ENCODE measurements around the gene NEB.

NEB gene, protein sequence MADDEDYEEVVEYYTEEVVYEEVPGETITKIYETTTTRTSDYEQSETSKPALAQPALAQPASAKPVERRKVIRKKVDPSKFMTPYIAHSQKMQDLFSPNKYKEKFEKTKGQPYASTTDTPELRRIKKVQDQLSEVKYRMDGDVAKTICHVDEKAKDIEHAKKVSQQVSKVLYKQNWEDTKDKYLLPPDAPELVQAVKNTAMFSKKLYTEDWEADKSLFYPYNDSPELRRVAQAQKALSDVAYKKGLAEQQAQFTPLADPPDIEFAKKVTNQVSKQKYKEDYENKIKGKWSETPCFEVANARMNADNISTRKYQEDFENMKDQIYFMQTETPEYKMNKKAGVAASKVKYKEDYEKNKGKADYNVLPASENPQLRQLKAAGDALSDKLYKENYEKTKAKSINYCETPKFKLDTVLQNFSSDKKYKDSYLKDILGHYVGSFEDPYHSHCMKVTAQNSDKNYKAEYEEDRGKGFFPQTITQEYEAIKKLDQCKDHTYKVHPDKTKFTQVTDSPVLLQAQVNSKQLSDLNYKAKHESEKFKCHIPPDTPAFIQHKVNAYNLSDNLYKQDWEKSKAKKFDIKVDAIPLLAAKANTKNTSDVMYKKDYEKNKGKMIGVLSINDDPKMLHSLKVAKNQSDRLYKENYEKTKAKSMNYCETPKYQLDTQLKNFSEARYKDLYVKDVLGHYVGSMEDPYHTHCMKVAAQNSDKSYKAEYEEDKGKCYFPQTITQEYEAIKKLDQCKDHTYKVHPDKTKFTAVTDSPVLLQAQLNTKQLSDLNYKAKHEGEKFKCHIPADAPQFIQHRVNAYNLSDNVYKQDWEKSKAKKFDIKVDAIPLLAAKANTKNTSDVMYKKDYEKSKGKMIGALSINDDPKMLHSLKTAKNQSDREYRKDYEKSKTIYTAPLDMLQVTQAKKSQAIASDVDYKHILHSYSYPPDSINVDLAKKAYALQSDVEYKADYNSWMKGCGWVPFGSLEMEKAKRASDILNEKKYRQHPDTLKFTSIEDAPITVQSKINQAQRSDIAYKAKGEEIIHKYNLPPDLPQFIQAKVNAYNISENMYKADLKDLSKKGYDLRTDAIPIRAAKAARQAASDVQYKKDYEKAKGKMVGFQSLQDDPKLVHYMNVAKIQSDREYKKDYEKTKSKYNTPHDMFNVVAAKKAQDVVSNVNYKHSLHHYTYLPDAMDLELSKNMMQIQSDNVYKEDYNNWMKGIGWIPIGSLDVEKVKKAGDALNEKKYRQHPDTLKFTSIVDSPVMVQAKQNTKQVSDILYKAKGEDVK (N-terminal part only)

GRCh38 chr2:151733771-151734672, at the start of gene NEB:
NEB (minus strand) TSS chr2:151734476; CDS start chr2:151733156, 1,320 bp downstream.
- DNase-seq (ENCODE audit: low read depth) = no peak

DNA sequence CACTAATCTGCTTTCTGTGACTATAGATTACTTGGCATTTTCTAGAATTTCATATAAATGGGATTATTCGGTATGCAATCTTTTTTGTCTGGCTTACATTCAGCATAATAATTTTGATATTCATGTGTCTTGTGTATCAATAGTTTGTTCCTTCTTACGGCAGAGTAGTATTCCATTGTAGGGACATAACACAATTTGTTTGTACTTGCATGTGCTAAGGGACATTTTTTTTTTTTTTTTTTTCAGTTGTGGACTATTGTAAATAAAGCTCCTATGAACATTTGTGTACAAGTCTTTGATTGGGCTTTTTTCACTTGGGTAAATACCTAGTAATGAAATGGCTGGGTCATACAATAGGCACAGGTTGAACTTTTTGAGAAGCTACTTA, 48.9 kb upstream of the NEB start:
- no peak for DNase-seq (ENCODE audit: low read depth)

DNA sequence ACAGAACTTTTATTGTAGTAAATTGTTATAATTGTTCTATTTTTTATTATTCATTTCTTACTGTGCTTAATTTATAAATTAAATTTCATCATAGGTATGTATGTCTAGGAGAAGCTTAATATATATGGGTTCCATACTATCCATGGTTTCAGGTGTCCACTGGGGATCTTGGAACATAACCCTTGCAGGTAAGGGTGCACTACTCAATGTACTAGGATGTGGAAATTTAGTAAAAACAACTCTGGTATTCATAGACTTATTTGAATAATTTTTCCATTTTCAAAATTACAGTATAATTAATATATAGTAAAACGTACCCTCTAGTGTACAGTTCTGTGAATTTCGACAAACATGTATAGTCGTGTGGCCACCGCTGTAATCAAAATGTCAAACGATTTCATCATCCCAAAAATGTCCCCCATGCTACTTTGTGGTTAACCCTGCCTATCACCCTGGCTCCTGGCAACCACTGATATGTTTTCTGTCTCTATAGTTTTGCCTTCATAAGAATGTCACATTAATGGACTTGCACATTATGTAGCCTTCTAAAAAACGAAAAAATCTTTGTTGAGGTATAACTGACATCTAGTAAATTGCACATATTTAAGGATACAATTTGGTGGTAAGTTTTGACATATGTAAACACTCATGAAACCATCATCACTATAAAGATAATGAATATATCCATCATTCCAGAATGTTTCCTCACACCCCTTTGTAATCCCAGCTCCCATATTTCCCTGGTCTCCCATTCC, 48.3 kb upstream of the NEB start:
- no peak for DNase-seq (ENCODE audit: low read depth)

- DNase-seq (ENCODE audit: low read depth) = no peak
These were observed 47.4 kb upstream of the NEB start for GRCh38 chr2:151781642-151782041.

GRCh38 chr2:151780938-151781337, 46.7 kb upstream of the NEB start:
- no peak for DNase-seq (ENCODE audit: low read depth)

- no peak for DNase-seq (ENCODE audit: low read depth)
These were observed 43.7 kb upstream of the NEB start for GRCh38 chr2:151777935-151778334.

DNA sequence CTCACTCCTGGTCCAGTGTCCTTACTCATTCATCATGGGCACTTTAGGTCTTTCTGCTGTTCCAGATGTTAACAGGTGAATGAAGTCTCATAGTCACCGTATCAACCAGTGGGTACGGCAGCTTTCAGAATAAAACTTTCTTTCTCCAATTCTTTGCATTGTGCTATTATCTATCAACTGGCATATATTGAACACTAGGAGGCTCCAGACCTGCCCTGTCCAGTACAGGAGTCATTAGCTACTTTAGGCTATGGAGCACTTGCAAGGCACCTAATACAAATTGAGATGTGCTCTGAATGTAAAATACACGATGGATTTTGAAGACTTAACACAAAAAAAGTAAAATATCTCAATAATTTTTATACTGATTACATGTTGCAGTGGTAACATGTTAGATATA, 43.2 kb upstream of the NEB start:
- no peak for DNase-seq (ENCODE audit: low read depth)

DNA sequence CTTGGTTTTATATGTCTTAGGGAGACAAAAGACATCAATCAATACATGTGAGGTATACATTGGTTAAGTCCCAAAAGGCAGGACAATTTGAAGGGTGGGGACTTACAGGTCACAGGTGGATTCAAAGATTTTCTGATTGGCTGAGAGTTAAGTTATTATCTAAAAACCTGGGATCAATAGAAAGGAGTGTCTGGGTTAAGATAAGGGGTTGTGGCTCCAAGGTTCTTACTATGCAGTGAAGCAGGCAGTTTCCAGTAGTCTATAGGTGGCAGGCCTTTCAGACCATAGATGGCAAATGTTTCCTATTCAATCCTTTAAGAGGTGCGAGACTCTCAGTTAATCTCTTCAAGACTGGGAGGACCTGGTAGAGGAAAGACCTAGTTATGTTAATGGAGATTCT, 42.1 kb upstream of the NEB start:
- DNase-seq (ENCODE audit: low read depth) = no peak

GRCh38 chr2:151775057-151775740, 40.9 kb upstream of the NEB start:
- no peak for DNase-seq (ENCODE audit: low read depth)

DNA sequence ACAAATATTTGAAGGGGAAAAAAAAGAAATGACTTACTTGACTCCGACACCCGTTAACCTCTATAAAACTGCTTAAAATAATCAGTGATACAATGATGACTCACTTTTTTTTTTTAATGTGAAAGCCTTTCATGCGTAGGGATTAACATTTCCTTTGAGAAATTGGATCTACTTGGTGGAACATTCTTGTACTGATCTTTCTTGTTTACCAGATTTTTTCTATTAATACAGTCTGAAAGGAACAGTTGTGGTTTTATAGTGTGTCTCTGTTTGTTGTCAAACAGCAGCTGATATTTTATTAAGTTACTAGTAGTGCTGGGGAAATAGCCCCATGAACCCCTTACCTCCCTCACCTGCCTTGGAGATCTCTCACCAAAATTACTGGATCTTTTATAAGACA, 40.2 kb upstream of the NEB start:
- no peak for DNase-seq (ENCODE audit: low read depth)

DNA sequence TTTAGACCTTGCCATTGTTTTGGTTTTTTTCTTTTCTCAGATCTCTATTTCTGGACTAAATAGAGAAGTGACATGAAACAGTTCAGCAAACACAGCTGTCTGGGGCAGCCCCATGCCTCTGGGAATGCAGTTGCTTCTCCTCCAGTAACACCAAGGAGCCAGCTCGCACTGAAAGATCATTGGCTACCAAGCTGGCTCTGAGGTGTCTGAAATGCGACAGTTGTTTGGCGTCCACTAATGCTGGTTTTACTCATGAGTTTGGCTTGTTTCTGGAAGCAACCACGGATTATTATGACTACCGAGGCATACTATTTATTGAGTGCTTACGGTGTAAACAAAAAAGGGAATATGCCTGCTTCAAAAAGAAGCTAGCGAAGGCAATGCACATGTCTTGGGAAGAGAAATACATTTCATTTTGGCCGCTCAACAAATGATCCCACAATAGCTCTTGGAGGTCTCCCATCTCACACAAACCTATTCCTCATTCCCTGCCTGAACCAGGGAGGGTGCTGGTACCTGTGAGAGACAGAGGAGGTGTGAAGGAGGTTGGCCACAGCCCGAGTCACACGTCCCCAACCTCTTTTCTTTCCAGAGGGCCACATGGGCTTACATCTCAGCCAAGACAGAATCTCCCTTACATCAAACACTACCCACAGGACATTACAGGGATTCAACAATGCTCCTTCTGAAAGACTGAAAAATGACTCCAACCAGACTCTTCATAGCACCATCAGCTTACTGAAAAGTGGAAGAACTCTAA, 37.5 kb upstream of the NEB start:
- DNase-seq (ENCODE audit: low read depth) = no peak

- DNase-seq (ENCODE audit: low read depth) = no peak
These were observed 36.7 kb upstream of the NEB start for GRCh38 chr2:151770995-151771394.

DNA sequence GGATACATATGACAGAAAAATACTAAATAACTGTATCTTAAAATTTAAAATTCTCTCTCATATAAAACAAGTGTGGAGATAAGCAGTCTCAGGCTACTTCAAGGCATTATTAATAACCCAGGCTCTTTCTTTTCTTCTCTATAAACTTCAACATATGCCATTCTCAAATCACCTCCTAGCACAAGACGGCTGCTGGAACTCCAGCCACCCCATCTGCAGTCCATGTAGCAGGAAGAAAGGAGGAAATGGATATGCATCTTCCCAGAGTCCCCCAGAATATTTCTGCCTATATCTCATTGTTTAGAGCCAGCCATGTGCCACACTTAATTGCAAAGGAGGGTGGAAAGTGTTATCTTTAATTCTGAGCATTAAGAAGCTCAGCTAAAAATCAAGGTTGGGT, 35.3 kb upstream of the NEB start:
- no peak for DNase-seq (ENCODE audit: low read depth)

- DNase-seq (ENCODE audit: low read depth) = no peak
These were observed 33.3 kb upstream of the NEB start for GRCh38 chr2:151767536-151767935.

- no peak for DNase-seq (ENCODE audit: low read depth)
These were observed 32.3 kb upstream of the NEB start for GRCh38 chr2:151766437-151767153.

DNA sequence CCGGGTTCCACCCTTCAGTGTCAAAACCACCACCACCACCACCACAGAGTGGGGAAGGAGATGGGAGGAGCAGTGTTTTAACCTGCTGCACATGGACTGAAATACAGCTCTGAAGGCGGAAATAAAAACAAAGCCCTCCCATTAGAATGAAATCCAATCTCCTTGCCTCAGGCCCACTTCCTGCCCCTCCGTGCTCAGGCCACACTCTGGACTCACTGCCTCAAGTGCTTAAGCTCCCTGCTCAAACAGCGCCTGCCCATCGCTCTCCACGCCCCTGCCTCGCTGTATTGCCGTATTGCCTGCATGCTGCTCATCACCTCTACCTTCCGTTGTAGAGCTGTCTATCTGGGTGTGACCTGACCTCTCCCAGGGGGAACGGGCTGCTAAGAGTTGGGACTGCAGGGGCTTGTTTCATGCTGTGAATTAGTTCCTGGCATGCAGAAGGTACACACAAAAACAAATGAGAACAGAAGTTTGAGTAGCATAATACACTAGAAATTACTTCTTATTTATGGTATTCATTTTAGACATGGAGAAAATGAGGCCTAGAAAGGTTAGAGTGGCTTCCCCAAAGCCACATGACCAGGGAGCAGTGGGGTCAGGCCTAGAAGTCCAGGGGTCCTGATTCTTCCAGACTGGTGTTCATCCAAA, 31.6 kb upstream of the NEB start:
- DNase-seq (ENCODE audit: low read depth) = no peak

GRCh38 chr2:151762694-151763093, 28.4 kb upstream of the NEB start:
- no peak for DNase-seq (ENCODE audit: low read depth)

GRCh38 chr2:151761687-151762086, 27.4 kb upstream of the NEB start:
- DNase-seq (ENCODE audit: low read depth) = no peak
